Activated T-cell treated with anti-CD3 and anti-CD28 coated beads, Interleukin-2, amount 50 U/mL, for 72 hours (primary cell): ENCODE measurements around the gene MSL3B.

Source experiments
- ATAC-seq, 2 donors: fragments of 150-1000 bp; cut with Tn5 transposase; replicated peaks in 1 of 2; 2 replicates each; pipeline ENCODE4 v1.10.0; 2021; ENCODE audit warnings: moderate library complexity in 2 of 2, mild to moderate bottlenecking in 1 of 2
- DNase-seq, 2 donors: peaks; one replicate each; pipeline ENCODE4 v3.0.0; 2021 to 2022; ENCODE audit warnings: mixed read lengths in 1 of 2
- H3K27ac Mint-ChIP-seq: one replicate; pipeline ENCODE4 v1.8.0; 2022; ENCODE audit warnings: mild to moderate bottlenecking, moderate library complexity, mixed read lengths
- H3K27me3 Mint-ChIP-seq: one replicate; pipeline ENCODE4 v1.8.0; 2022; ENCODE audit warnings: low read depth, mixed read lengths
- H3K36me3 Mint-ChIP-seq, 2 donors: one replicate each; pipeline ENCODE4 v1.8.0; 2022; ENCODE audit warnings: mixed read lengths in 2 of 2, mild to moderate bottlenecking in 1 of 2; ENCODE audit not compliant: insufficient read depth in 2 of 2
- H3K4me1 Mint-ChIP-seq: one replicate; pipeline ENCODE4 v1.8.0; 2022; ENCODE audit warnings: low read depth, mixed read lengths
- H3K4me3 Mint-ChIP-seq, 2 donors: one replicate each; pipeline ENCODE4 v1.8.0; 2022; ENCODE audit warnings: mild to moderate bottlenecking in 2 of 2, mixed read lengths in 2 of 2, moderate library complexity in 2 of 2
- H3K9me3 Mint-ChIP-seq, 2 donors: one replicate each; pipeline ENCODE4 v1.8.0; 2022; ENCODE audit warnings: mixed read lengths in 2 of 2

MSL3B gene

GRCh38 chr2:233849607-233850271 is 18.4 kb downstream of the MSL3B start:
- peaks cover 26% of the 10 kb centered on the region for H3K4me1 Mint-ChIP-seq
- no peak for ATAC-seq
- DNase-seq = no peak
- H3K4me3 Mint-ChIP-seq = no peak overlapping the region
- H3K36me3 Mint-ChIP-seq = peaks cover 26 to 63% of the 10 kb centered on the region in 2 donors
- H3K27me3 Mint-ChIP-seq = no peaks in the 10 kb centered on the region
- H3K9me3 Mint-ChIP-seq = no peaks in the 10 kb centered on the region
- H3K27ac Mint-ChIP-seq = peak overlapping the region; percentile 19

GRCh38 chr2:233848276-233848675 is 19.9 kb downstream of the MSL3B start:
- Mint-ChIP-seq H3K9me3 (no peaks in the 10 kb centered on the region), H3K27me3 (no peaks in the 10 kb centered on the region), H3K27ac (no peak overlapping the region), H3K4me1 (peaks cover 19% of the 10 kb centered on the region), H3K4me3 (no peak overlapping the region), H3K36me3 (peaks cover 36 to 70% of the 10 kb centered on the region in 2 donors)
- ATAC-seq (no peak), DNase-seq (no peak)

DNA sequence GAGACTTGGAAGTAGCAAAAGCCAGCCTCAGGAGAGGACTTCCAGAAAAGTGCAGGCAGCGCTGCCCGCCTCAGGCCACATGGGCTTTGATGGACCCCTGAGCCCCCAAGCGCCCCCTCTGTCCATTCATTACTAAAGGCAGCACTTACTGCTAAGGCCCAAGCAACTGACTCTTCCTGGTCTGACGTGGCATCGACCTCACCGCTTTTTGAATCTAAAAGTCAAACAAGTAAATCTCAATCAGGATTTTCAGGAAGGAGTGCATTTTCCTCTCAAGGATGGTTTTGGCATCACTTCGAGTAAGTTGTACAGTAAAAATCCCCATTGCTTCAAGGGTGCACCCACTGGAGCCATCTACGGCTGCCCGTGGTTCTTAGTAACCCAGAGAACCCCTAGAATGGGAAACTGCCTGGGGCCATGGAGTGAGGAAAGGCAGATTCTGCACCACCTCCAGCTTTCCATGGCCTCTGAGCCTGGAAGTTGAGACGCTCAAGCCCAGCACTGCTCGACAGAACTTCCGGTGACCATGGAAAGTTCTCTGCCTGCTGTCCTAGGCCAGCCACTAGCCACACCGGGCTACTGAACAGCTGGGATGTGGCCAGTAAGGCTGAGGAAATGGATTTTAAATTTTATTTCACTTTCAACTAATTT is 20.8 kb downstream of the MSL3B start:
- no peaks in the 10 kb centered on the region for H3K27me3 Mint-ChIP-seq
- no peak overlapping the region for H3K4me3 Mint-ChIP-seq
- no peak overlapping the region for H3K27ac Mint-ChIP-seq
- peaks cover 10% of the 10 kb centered on the region for H3K4me1 Mint-ChIP-seq
- no peaks in the 10 kb centered on the region for H3K9me3 Mint-ChIP-seq
- no peak for ATAC-seq
- no peak for DNase-seq
- H3K36me3 Mint-ChIP-seq = peaks cover 37 to 69% of the 10 kb centered on the region in 2 donors

DNA sequence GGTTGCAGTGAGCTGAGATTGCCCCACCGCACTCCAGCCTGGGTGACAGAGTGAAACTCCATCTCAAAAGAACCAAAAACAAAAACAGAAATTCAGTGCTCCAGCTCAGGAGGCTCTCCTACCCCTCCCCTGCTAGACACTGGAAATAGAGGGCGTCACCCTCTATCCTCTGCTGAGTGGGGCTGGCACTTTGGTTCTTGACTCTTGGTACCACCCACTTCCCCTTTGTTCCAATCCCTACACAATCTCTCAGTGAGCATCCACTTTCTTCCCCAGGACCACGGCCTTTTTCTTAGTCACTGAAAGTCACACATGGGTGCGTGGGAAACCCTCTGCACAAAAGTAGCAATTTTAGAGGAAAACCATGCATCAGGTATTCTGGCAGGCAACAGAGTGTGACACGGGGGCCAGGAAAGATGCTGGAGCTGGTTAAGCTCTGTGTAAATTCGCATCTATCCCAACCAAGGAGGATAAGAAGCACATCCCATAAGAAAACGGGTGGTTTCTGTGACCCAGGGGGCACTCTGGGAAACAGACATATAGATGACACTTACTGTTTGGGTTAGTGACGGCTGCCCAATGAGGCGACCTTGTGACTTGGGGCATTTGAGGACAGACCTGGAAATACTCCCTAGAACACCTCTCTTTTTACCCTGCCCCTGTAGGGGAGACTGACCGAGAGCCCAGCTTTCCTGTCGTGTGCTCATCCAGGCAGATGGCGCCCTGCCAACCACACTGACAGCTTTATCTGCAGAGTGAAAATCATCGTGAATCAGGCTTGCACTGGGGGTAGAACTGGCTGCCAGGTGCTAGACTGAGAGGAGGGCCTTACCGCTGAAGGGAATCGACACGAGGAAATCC is 21.6 kb downstream of the MSL3B start:
- peaks cover 3% of the 10 kb centered on the region for H3K4me1 Mint-ChIP-seq
- no peak overlapping the region for H3K27ac Mint-ChIP-seq
- DNase-seq (no peak), ATAC-seq (no peak)
- no peaks in the 10 kb centered on the region for H3K9me3 Mint-ChIP-seq
- peaks cover 39 to 68% of the 10 kb centered on the region in 2 donors for H3K36me3 Mint-ChIP-seq
- H3K4me3 Mint-ChIP-seq = no peak overlapping the region
- H3K27me3 Mint-ChIP-seq = no peaks in the 10 kb centered on the region

- DNase-seq (no peak), ATAC-seq (no peak)
- no peaks in the 10 kb centered on the region for H3K27me3 Mint-ChIP-seq
- peaks cover 42 to 71% of the 10 kb centered on the region in 2 donors for H3K36me3 Mint-ChIP-seq
- no peak overlapping the region for H3K27ac Mint-ChIP-seq
- H3K4me3 Mint-ChIP-seq = no peak overlapping the region
- no peaks in the 10 kb centered on the region for H3K9me3 Mint-ChIP-seq
- H3K4me1 Mint-ChIP-seq = peaks cover 8% of the 10 kb centered on the region
Observed at GRCh38 chr2:233845301-233846060, 22.7 kb downstream of the MSL3B start.

DNA sequence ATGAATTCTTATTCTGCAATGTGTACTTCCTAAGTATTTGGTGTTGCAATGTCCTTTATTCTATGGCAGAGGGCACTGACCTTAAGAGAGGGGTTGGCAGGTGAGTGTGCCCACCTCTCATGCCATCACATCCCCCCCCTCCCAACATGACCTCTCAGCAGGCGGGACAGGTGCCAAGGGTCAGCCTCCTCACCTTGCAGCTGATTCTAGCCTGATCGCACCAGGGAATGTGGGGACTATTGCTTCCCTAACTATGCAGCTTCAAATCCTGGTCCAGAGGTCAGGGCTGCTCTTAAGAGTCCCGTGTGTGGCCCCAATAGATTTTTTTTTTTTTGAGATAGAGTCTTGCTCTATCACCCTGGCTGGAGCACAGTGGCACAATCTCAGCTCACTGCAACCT is 23.4 kb downstream of the MSL3B start:
- Mint-ChIP-seq H3K36me3 (peaks cover 47 to 75% of the 10 kb centered on the region in 2 donors), H3K9me3 (no peaks in the 10 kb centered on the region), H3K27ac (no peak overlapping the region), H3K4me1 (peaks cover 8% of the 10 kb centered on the region), H3K27me3 (no peaks in the 10 kb centered on the region), H3K4me3 (no peak overlapping the region)
- ATAC-seq (no peak), DNase-seq (no peak)

GRCh38 chr2:233844064-233844807 is 23.9 kb downstream of the MSL3B start:
- ATAC-seq (no peak), DNase-seq (no peak)
- Mint-ChIP-seq H3K4me3 (no peak overlapping the region), H3K27me3 (no peaks in the 10 kb centered on the region), H3K9me3 (no peaks in the 10 kb centered on the region), H3K27ac (no peak overlapping the region), H3K4me1 (peaks cover 12% of the 10 kb centered on the region), H3K36me3 (peaks cover 46 to 74% of the 10 kb centered on the region in 2 donors)

GRCh38 chr2:233841183-233841582 is 27.0 kb downstream of the MSL3B start:
- Mint-ChIP-seq H3K4me1 (peaks cover 22% of the 10 kb centered on the region), H3K27ac (no peak overlapping the region), H3K27me3 (no peaks in the 10 kb centered on the region), H3K4me3 (no peak overlapping the region), H3K9me3 (no peaks in the 10 kb centered on the region), H3K36me3 (peaks cover 43 to 67% of the 10 kb centered on the region in 2 donors)
- ATAC-seq (no peak), DNase-seq (no peak)

GRCh38 chr2:233840520-233840919 is 27.7 kb downstream of the MSL3B start:
- Mint-ChIP-seq H3K4me1 (peaks cover 22% of the 10 kb centered on the region), H3K4me3 (no peak overlapping the region), H3K27me3 (no peaks in the 10 kb centered on the region), H3K36me3 (peaks cover 43 to 64% of the 10 kb centered on the region in 2 donors), H3K9me3 (no peaks in the 10 kb centered on the region), H3K27ac (no peak overlapping the region)
- DNase-seq = no peak
- no peak for ATAC-seq

GRCh38 chr2:233839447-233839820 is 28.8 kb downstream of the MSL3B start:
- Mint-ChIP-seq H3K27ac (no peak overlapping the region), H3K36me3 (peaks cover 39 to 64% of the 10 kb centered on the region in 2 donors), H3K4me3 (no peak overlapping the region), H3K27me3 (no peaks in the 10 kb centered on the region), H3K9me3 (no peaks in the 10 kb centered on the region), H3K4me1 (peaks cover 22% of the 10 kb centered on the region)
- ATAC-seq (no peak), DNase-seq (no peak)

DNA sequence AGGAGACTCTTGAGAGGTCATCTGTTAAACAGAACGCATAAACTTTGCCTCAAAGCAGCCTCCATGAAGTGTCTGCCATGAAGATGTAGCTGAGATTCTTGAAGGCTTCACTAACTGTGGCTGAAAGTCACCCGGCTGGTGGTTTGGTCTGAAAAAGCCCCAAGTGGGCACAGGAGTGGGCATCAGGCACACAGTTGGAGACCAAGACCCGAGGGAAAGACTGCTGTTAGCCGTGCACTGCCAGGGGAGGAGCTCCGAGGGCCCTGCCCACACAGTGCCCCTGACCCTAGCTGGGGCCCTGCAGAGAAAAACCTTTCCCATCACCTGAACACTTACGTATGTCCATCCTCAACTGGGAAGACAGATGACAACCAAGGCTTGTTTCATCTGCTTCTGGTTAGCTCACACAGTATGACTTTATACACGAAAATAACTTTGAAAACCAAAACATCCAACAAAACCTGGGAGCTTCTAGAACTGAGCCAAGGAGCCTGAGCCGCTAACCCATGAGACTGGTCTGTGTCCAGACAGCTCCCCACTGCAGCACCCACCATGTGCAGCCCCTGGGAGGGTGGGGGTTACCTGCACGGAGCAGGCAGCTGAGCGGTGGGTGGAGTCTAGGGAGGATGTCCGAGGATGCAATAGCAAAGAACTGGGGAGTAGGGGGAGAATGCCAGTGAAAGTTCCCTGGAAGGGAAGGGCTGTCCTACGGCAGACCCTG is 29.3 kb downstream of the MSL3B start:
- no peak for ATAC-seq
- Mint-ChIP-seq H3K4me3 (no peak overlapping the region), H3K27ac (no peak overlapping the region), H3K4me1 (peaks cover 22% of the 10 kb centered on the region), H3K9me3 (no peaks in the 10 kb centered on the region), H3K36me3 (peaks cover 34 to 62% of the 10 kb centered on the region in 2 donors), H3K27me3 (no peaks in the 10 kb centered on the region)
- DNase-seq = no peak

DNA sequence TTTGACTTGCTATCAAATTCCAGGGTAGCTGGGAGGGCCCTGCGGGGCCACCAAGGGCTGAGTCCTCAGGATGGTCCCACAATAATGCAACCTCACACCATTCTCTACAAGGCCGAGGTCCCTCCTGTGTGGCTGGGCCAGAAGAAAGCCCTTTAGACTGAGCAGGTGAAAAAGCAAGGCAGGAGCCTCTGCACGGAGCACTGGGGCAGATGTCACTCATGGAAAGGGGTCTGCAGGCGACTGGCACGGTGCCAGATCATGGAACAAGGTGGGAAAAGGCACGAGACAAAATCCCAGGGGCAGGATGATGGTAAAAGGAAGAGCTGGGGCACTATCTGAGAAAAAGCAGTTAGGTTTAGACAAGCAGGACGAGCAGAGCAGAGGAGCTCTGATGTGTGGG is 29.9 kb downstream of the MSL3B start:
- H3K27ac Mint-ChIP-seq = no peak overlapping the region

More for the DNA sequence above, 29.9 kb downstream of the MSL3B start:
- Mint-ChIP-seq H3K9me3 (no peaks in the 10 kb centered on the region), H3K4me3 (no peak overlapping the region), H3K27me3 (no peaks in the 10 kb centered on the region), H3K4me1 (peaks cover 22% of the 10 kb centered on the region), H3K36me3 (peaks cover 29 to 56% of the 10 kb centered on the region in 2 donors)
- ATAC-seq (no peak), DNase-seq (no peak)
